Activated T-cell treated with anti-CD3 and anti-CD28 coated beads, Interleukin-2, amount 50 U/mL, for 1 hour (primary cell): ENCODE measurements around the gene OR52K1.
"Not testable (repeated sequence)": the region's sequence is repeated elsewhere in the genome, so short reads cannot be mapped to it uniquely, and the experiment has no call there.

Source experiments
- DNase-seq: peaks from one replicate; pipeline ENCODE4 v3.0.0-alpha.2; 2020

The OR52K1 gene

GRCh38 chr11:4491878-4492606 is 9.6 kb downstream of the OR52K1 start:
- no peak for DNase-seq

DNA sequence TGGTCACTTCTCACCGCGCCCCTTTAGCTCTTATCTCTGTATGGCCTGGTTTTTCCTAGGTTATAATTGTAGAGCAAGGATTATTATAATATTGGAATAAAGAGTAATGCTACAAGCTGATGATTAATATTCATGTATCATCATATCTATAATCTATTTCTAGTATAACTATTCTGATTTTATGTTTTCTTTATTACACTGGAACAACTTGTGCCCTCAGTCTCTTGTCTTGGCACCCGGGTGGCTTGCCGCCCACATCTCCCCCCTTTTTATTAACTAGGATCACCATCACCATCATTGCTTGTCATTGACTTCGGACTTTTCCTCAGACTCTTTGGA is 11.0 kb downstream of the OR52K1 start:
- DNase-seq = no peak

GRCh38 chr11:4495487-4495886 is 13.0 kb downstream of the OR52K1 start:
- no peak for DNase-seq

DNA sequence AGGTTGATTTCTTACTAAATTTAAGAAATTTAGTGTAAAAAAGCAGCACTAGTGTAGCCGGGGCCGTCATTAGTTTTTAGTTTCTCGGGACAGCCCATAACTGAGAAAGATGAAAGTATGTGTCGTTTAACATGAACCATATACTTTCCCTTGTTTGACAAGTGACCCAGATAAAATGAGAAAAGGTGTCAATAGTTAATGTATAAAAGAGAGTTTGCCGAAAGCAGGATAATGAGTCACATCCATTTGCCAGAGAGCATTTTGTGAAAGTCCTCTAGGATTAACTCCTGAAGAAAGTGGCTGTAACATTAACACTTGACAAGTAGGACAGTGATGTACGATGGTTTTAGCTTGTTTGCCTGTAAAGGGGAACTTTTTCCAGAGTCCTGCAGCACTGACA is 13.5 kb downstream of the OR52K1 start:
- no peak for DNase-seq

GRCh38 chr11:4496557-4497248 is 14.3 kb downstream of the OR52K1 start:
- DNase-seq = no peak

- DNase-seq = no peak
Measured at GRCh38 chr11:4508886-4509285, 26.4 kb downstream of the OR52K1 start.

GRCh38 chr11:4511282-4512245 is 29.1 kb downstream of the OR52K1 start:
- no peak for DNase-seq

DNA sequence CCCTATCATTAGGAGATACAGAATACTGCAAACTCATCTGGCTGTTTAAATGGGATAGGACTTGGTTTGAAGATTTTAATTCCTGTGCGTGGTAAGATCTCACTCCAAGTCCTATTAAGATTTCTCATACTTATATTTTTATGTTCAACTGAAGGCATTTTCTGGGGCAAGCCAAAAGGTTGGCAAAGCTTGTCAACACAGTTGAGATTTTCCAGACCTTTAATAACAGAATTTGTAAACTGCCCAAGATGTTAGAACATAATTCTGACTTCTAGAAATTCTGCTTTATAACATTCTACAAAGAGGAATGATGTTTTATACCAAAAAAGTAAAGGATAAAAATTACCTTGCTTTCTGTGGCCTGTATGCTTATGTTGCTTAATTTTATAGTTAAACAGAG is 31.8 kb downstream of the OR52K1 start:
- DNase-seq = no peak

GRCh38 chr11:4522339-4522738 is 39.9 kb downstream of the OR52K1 start:
- no peak for DNase-seq

DNA sequence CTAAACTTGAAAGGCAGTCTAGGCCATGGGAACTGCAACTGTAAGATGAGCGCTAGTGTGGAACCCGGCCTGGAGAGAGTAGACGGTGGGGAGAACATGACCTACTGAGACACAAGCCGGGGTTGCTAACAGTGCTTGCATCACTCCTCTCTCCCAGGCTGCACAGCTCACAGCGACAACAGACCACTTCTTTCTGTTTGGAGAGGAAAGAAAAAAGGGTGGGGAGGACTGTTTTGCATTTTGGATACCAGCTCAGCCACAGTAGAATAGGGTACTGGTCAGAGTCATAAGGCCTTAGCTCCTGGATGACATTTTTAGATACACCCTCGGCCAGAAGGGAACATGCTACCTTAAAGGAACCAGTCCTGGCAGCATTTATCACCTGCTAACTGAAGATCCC is 40.3 kb downstream of the OR52K1 start:
- DNase-seq = no peak

GRCh38 chr11:4523666-4524065 is 41.2 kb downstream of the OR52K1 start:
- no peak for DNase-seq

- no peak for DNase-seq
Measured at GRCh38 chr11:4527926-4528325, 45.5 kb downstream of the OR52K1 start.

DNA sequence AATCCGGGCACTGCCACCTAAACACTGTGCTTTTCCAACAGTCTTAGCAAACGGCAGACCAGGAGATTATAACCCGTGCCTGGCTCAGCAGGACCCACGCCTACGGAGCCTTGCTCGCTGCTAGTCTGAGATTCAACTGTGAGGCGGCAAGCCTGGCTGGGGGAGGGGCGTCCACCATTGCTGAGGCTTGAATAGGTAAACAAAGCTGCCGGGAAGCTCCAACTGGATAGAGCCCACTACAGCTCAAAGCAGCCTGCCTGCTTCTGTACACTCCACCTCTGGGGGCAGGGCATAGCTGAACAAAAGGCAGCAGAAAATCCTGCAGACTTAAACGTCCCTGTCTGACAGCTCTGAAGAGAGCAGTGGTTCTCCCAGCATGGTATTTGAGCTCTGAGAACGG is 49.2 kb downstream of the OR52K1 start:
- DNase-seq = not testable (repeated sequence)

DNA sequence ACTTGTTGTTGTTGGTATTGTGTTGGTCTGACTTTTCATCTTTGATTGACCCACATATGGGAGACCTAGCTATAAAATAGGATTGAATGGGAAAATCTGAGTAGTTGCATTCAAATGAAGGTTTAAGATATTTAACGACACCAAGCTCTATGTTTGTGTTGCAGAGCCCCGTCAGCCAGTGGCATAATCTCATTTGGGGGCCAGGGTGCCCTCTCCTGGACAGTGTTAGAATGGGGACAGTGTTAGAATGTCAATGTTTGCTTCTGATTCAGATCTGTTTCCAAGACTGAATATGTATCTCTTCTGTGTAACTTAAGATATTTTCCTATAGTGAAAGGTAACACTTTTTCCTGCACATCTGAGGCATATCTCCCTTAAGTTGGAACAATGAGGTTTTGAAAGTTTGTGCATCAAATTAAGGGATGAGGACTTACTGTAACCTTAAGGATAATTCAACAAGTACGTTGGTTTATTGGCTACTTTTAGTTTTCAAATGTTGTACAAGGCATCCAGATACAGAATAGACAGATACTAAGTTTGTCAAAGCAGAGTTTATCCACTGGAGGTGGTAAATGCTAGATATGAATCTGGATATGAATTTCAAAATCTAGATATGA is 57.3 kb downstream of the OR52K1 start:
- peak; percentile 50 for DNase-seq

GRCh38 chr11:4541071-4541470 is 58.6 kb downstream of the OR52K1 start:
- DNase-seq = no peak
